KG1 (cell line): ENCODE results near the gene COG5.
"Not testable (repeated sequence)": the region's sequence is repeated elsewhere in the genome, so short reads cannot be mapped to it uniquely, and the experiment has no call there.

Experiments used
- DNase-seq: peaks from one replicate; lab custom pipeline; 2025; lab: John Stamatoyannopoulos, UW

COG5 gene

DNA sequence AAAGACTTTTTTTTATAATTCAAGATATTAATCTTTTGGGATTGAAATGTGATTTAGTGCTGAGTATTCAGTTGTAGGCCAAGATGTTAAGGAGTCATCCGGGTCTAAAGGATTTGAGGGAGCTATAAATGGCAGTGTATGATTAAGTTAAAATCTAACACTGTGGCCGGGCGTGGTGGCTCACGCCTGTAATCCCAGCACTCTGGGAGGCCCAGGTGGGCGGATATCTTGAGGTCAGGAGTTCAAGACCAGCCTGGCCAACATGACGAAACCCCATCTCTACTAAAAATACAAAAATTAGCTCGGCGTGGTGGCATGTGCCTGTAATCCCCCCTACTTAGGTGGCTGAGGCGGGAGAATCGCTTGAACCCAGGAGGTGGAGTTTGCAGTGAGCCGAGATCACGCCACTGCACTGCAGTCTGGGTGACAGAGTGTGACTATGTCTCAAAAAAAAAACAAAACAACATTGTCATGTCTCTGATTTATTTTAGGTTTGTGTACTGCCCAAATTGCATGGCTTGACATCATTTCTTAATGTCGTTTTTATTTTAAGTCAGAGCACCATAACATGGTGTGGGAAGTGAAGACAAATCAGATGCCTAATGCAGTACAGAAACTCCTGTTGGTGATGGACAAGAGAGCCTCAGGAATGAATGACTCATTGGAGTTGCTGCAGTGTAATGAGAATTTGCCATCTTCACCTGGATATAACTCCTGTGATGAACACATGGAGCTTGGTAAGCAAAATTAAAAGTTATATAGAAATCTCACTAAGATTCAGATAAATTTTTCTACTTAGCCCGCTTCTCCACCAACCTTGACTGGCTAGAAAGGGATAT lies 384.2 kb downstream of the COG5 start:
- no peak for DNase-seq

DNA sequence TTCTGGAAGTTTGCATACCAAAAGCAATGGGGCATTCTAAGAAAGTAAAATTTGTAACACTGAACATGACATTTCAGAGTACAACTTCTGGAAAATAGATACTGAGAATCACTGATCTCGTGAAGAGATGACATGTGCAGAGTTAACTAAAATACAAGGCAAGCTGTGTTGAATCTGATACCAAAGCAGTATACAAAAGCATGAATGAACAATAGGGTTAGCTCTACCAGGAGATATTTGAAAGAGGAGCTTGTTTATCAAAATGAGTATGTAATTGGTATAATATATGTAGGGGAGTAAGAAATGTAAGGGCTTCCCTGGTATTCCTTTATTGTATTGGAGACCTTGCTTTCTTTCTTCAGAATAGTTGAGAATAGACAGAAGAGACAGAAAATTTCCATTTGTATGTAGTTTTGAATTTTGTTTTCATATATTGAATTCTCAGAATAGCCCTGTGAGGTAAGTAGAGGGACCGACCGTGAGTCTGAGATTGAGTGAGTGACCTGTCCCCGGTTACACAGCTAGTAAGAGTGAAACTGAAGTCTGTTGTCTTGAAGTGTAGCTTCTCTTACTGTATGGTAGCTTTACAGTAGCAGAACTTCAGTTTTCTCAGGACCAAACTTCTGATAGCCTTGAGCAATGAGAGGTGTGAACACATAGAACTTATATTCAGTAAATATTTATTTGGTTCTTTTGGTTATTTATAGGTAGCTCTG lies 389.9 kb downstream of the COG5 start:
- DNase-seq, result no peak

DNA sequence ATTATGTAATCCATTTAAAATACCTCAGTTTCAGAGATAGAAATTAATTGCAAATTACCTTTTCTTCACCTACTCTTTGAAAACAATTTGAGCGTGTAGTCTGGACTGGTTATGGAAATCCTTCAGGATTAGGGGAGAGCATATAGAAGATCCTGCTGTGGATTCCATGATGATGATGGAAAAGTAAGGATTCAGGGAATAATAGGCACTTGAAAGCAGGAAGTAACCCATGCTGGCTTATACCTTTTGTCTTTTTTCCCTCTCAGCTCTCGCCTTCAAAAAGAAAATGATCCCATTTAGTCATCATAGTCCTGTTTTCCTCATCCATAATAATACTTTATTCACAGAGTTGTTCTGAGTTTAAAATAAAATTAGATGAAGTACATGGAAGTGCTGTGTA lies 390.5 kb downstream of the COG5 start:
- DNase-seq, result no peak

DNA sequence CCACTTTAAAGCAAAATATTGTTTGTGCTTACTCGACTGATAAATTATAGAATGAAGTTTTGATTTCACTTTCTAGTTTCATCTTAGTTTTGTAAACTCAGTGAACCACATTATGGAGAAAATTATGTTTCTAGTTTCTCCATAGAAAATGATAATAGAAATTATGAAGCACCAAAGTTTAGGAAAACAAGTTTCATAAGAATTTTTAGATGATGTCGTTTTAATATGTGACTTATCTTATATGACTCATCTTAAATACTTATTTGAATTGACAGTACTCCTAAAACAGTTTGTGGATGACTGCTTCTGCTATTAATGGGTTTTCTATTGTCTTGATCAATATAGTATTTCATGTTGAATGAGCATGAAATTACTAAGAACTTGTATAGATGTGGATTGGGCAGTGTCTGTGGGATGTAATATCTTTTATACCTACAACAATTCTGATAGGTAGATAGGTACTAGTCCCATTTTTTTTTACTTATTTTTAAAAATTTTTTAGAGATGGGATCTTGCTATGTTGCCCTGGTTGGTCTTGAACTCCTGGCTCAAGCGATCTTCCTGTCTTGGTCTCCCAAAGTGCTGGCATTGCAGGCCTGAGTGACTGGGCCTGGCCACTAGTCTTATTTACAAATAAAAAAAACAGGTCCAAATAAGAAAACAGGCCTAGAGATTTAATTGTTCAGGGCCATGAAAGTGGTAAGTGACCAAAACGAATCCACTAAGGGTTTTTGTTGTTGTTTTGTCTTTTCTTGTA lies 391.3 kb downstream of the COG5 start:
- DNase-seq, result no peak

DNA sequence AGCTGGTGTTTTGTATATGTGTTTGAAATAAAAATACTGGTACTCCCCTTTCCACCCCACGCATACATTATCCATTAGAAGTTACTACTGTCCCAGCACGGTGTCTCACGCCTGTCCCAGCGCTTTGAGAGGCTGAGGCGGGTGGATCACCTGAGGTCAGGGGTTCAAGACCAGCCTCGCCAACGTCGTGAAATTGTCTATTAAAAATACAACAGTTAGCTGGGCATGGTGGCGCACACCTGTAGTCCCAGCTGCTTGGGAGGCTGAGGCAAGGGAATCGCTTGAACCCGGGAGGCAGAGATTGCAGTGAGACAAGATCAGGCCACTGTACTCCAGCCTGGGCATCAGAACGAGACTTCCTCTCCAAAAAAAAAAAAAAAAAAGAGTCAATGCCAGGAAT lies 392.2 kb downstream of the COG5 start:
- no peak for DNase-seq

DNA sequence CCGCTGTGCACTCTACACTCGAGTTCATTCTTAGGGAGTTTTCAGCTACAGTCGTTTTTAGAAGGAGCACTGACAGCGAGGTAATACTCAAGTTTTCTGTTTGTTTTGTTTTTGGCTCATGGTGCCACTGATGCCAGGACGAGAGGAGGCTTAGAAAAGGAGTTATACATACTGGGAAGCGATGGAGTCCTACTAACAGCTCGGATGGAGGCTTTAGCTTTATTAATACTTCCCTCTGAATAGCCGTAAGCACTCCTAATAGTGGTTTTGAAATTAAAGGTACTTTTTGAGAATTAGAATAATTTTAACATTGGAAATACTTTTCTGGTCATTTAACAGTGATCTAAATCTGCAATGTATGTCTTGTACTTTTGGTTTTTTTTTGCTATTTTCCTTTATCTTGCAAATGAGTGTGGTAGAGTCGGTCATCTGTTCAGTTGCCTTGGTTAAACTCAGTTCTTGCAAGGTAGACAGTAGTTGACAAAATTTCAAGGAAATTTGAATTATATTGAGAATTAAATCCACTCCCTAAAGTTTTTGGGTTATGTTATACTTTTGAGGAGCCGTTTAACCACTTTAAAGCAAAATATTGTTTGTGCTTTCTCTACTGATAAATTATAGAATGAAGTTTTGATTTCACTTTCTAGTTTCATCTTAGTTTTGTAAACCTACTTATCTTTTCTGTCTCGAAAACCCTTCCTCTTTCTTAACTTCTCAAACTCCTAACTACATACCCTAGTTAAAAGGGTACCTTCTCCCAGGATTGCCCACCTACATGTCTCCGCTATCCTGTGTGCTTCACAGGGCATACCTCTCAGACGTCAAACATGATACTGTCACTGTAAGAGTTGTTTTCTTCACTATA lies 393.4 kb downstream of the COG5 start:
- no peak for DNase-seq

- DNase-seq, result peak; percentile 19
These were observed 394.3 kb downstream of the COG5 start for GRCh38 chr7:107169120-107170050.

DNA sequence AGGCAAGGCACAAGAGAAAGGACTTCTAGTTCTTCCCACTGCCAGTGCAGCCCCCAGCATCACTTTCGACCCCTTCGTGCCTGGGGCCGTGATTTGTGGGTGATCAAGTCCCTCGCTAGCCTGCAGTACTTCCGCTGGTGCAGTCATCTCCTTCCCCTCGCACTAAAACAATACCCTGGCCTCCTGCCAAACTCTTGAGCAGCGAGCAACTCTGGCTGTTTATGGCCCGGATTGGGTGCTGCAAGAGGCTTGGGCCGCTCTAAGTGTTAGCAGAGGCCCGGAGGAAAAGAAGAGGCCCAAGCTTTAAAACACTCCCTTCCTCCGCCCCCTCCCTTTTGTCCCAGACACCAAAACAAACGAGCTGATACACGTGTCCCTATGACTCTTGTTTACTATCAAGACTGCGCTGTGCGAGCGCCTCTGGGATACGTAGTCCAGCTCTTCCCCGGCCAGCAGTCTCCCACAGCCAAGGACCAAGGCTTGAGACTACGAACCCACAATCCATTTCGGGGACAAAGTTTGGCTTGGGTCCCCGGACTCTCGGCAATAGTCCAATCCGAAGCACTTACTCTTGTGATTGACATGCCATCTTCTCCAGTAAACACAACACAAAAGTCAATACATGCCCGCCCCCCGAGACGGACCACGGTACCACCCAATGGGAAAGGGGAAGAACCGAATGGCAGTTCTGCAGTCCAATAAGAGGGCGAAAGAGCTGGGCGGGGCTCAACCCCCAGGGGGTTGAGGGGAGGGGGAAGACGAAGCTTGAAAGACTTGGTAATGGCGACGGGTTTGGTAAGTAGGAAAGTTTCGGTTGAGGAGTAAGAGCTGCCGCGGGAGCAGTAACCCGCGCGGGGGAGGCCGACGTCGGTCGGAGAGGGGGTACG lies 395.2 kb downstream of the COG5 start, which contains the start of gene HBP1:
Gene HBP1, plus strand, starts transcription at position 771 of the 887 bp plus-strand sequence. CDS start 10,891 bp downstream, outside the sequence.
- DNase-seq, result peak; percentile 81

DNA sequence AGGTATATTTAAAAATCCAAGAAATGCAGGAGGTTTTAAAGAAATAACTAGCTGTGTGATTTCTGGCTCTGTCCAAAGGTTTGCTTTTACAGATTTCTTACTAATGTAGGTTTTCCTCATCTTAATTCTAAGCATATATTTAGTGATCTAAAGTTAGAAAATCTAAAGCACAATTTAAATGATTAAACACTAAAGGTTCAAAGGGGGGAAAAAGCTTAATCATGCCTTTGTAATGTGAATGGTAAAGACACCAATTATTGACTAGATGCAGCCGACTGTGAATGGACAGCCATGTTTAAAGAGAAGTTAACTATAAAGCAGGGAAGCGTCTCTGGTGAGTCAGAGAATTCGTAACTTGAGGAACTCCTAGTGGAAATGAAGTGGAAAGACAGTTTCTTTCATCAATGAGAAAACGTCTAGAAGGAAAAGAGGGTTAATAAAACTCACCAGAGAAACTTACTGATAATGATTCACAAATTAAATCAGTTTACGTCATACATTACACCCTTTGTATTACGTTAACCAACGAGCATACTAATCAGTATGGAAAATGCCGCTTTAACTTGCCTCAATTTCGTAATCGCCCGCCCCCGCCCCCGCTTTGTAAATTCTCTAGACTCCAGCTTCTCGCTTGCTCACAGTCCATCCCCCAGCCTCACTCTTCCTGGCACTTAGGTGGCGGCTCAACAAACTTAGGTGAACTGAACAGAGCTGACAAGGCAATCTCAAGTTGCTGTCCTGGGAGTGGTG lies 396.1 kb downstream of the COG5 start:
- peak; percentile 21 for DNase-seq

GRCh38 chr7:107166736-107167426 lies 396.8 kb downstream of the COG5 start:
- no peak for DNase-seq

DNA sequence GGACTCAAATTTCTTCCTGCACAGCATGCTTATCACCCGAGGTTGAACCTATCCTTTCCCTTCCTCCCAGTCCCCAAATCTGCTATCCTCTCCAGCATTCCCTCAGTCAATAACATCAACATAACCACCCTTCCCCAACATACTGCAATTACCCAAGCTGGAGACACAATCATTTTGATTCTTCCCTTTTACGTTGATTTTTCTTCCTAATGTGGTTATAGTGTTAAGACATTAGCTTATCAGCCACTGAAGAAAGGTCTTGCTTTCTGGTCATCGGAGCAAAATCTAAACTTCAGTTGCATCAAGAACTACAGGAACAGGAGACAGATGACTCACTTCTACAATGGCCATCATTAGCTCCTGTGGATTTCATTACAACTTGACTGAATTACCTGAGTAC lies 398.4 kb downstream of the COG5 start:
- no peak for DNase-seq

- DNase-seq, result no peak
These were observed 399.6 kb downstream of the COG5 start for GRCh38 chr7:107164092-107164491.

- DNase-seq, result no peak
These were observed 401.2 kb downstream of the COG5 start for GRCh38 chr7:107162475-107162874.

- DNase-seq, result no peak
These were observed 402.3 kb downstream of the COG5 start for GRCh38 chr7:107161415-107161814.

GRCh38 chr7:107160389-107160788 lies 403.3 kb downstream of the COG5 start:
- DNase-seq, result no peak

DNA sequence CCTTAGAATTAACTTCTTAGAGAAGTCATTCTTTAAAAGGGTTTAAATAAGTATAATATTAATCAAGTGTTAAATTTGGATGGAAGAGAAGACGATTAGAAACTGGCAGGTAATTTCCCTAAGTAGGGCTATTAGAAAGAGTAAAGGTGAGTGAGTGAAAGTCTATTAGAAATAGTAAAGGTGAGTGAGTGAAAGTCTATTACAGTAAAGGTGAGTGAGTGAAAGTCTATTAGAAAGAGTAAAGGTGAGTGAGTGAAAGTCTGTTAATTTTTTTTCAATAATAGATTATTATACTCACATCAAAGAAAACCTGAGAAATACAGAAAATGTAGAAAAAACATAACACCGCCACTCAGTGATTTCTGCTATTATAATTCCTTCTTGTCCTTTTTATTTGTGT lies 405.7 kb downstream of the COG5 start:
- DNase-seq, result no peak

- DNase-seq, result no peak
These were observed 406.6 kb downstream of the COG5 start for GRCh38 chr7:107157091-107157490.

DNA sequence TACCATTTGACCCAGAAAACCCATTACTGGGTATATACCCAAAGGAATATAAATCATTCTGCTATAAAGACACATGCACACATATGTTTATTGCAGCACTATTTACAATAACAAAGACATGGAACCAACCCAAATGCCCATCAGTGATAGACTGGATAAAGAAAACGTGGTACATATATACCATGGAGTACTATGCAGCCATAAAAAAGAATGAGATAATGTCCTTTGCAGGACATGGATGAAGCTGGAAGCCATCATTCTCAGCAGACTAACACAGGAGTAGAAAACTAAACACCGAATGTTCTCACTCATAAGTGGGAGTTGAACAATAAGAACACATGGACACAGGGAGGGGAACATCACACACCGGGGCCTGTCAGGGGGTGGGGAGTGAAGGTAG lies 408.0 kb downstream of the COG5 start:
- not testable (repeated sequence) for DNase-seq
